Mesenchymal stem cell (in vitro differentiated cells and primary cell): ENCODE data around the gene VAPB.

Experiments
- DNase-seq: peaks from one replicate; pipeline ENCODE4 v3.0.0-alpha.2; 2013
- H2AFZ ChIP-seq: one replicate; pipeline ENCODE4 v1.6.1; 2013; ENCODE audit warnings: low read depth, mild to moderate bottlenecking, control low read depth, inconsistent platforms, low read length, moderate library complexity
- H2AK5ac ChIP-seq: 2 replicates; pipeline ENCODE4 v1.6.1; 2013; ENCODE audit warnings: low read length, moderate library complexity, mild to moderate bottlenecking, inconsistent platforms; ENCODE audit not compliant: severe bottlenecking
- H2BK120ac ChIP-seq: one replicate; pipeline ENCODE4 v1.6.1; 2013; ENCODE audit warnings: low read depth, mild to moderate bottlenecking, inconsistent platforms, low read length, moderate library complexity
- H2BK12ac ChIP-seq, 2 experiments: one replicate each; pipeline ENCODE4 v1.6.1; 2013; ENCODE audit warnings: inconsistent platforms in 2 of 2, low read length in 2 of 2, mild to moderate bottlenecking in 2 of 2, moderate library complexity in 2 of 2, control low read depth in 1 of 2
- H2BK15ac ChIP-seq: one replicate; pipeline ENCODE4 v1.6.1; 2013; ENCODE audit warnings: mild to moderate bottlenecking, low read depth, inconsistent platforms; ENCODE audit not compliant: poor library complexity, severe bottlenecking
- H2BK5ac ChIP-seq: 2 replicates; pipeline ENCODE4 v1.6.1; 2013; ENCODE audit warnings: low read depth, mild to moderate bottlenecking, low read length, control low read depth, inconsistent platforms; ENCODE audit not compliant: poor library complexity, severe bottlenecking
- H3K14ac ChIP-seq, 2 experiments: one replicate each; pipeline ENCODE4 v1.6.1; 2013; ENCODE audit warnings: inconsistent platforms in 2 of 2, low read length in 2 of 2, control low read depth in 1 of 2, mild to moderate bottlenecking in 1 of 2, moderate library complexity in 1 of 2
- H3K18ac ChIP-seq, 2 experiments: one replicate each; pipeline ENCODE4 v1.6.1; 2013; ENCODE audit warnings: inconsistent platforms in 2 of 2, low read length in 2 of 2, control low read depth in 1 of 2, low read depth in 1 of 2, mild to moderate bottlenecking in 1 of 2
- H3K23ac ChIP-seq, 2 experiments: one replicate each; pipeline ENCODE4 v1.6.1; 2013; ENCODE audit warnings: inconsistent platforms in 2 of 2, low read length in 2 of 2, mild to moderate bottlenecking in 2 of 2, moderate library complexity in 2 of 2, control low read depth in 1 of 2
- H3K27ac ChIP-seq: 2 replicates; pipeline ENCODE4 v1.5.1; 2013; ENCODE audit warnings: mild to moderate bottlenecking, moderate library complexity, low read length, control low read depth, inconsistent platforms; ENCODE audit not compliant: poor library complexity, severe bottlenecking
- H3K27me3 ChIP-seq, 2 experiments: 2 replicates each; pipeline versions ENCODE4 v1.6.1 to v1.7.0; 2013; ENCODE audit warnings: low read length in 2 of 2, mild to moderate bottlenecking in 2 of 2, moderate library complexity in 2 of 2, control low read depth in 1 of 2, inconsistent platforms in 1 of 2; ENCODE audit not compliant: control insufficient read depth in 1 of 2, insufficient read depth in 1 of 2
- H3K36me3 ChIP-seq, 2 experiments: 2 replicates each; pipeline versions ENCODE4 v1.6.1 to v1.7.0; 2013; ENCODE audit warnings: low read length in 2 of 2, control low read depth in 1 of 2, inconsistent platforms in 1 of 2, low read depth in 1 of 2, mild to moderate bottlenecking in 1 of 2; ENCODE audit not compliant: insufficient read depth in 2 of 2, control insufficient read depth in 1 of 2
- H3K4ac ChIP-seq, 2 experiments: one replicate each; pipeline ENCODE4 v1.6.1; 2013; ENCODE audit warnings: inconsistent platforms in 2 of 2, low read length in 2 of 2, mild to moderate bottlenecking in 2 of 2, moderate library complexity in 2 of 2, control low read depth in 1 of 2, low read depth in 1 of 2
- H3K4me1 ChIP-seq: 2 replicates; pipeline ENCODE4 v1.6.1; 2013; ENCODE audit warnings: low read depth, low read length, control low read depth; ENCODE audit not compliant: control insufficient read depth, insufficient read depth
- H3K4me2 ChIP-seq: 2 replicates; pipeline ENCODE4 v1.6.1; 2013; ENCODE audit warnings: low read length, mild to moderate bottlenecking, inconsistent platforms; ENCODE audit not compliant: poor library complexity, severe bottlenecking
- H3K4me3 ChIP-seq, 2 experiments: 2 replicates each; pipeline versions ENCODE4 v1.5.1 to v1.7.0; 2013; ENCODE audit warnings: low read length in 2 of 2, mild to moderate bottlenecking in 2 of 2, control low read depth in 1 of 2, low read depth in 1 of 2; ENCODE audit not compliant: insufficient read depth in 1 of 2
- H3K79me1 ChIP-seq: replicated peaks from 2 replicates; pipeline ENCODE4 v1.6.1; 2013; ENCODE audit warnings: mild to moderate bottlenecking, control low read depth, low read length, inconsistent platforms; ENCODE audit not compliant: poor library complexity, severe bottlenecking
- H3K9ac ChIP-seq: 2 replicates; pipeline ENCODE4 v1.7.0; 2013; ENCODE audit warnings: mild to moderate bottlenecking, low read length, moderate library complexity
- H3K9me3 ChIP-seq: 2 replicates; pipeline ENCODE4 v1.7.0; 2013; ENCODE audit warnings: mild to moderate bottlenecking, low read length; ENCODE audit not compliant: control insufficient read depth
- H4K8ac ChIP-seq: one replicate; pipeline ENCODE4 v1.6.1; 2013; ENCODE audit warnings: inconsistent platforms, mild to moderate bottlenecking, low read length, moderate library complexity
- H4K91ac ChIP-seq: one replicate; pipeline ENCODE4 v1.6.1; 2013; ENCODE audit warnings: mild to moderate bottlenecking, low read length, inconsistent platforms
- WGBS: methylation state at CpG from one replicate; pipeline ENCODE4 v1.1.7; 2013; ENCODE audit warnings: mixed read lengths; 5-methylcytosine and 5-hydroxymethylcytosine counted together

The VAPB gene

DNA sequence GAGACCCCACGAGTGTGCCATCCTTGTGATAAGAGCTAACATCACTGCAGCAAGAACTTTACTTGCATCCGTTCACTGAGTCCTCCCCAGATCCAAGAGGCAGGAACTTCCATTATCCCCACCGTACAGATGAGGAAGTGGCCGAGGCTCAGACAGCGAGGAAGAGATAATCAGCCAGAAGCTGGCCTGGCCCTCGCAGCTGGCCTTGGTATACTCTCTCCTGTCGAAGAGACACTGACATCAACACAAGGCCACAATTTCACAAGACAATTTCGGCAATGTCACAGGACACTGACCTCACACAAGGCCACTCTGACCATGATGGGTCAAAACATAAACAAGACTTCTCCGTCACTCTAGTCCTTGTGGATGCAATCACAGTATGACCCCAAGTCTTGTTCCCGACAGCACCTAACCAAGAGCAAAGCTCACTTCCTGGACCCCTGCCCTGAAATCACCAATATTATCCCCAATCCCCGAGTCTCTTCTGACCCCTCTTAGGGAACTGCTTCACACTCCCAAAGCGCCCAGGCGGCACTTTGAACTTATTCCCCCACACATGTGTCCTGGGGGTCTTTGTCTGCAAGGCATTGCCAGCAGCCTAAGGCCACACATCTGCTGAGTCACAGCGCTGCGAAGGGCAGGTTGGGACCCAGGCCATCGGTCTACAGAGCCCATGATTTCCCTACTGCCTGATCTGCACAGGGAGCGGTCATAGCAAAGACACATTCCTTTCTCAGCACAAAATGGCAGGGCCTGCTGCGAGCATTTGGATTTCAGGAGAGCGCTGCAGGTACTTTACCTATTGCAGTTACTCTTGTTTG is 14.8 kb upstream of the VAPB start:
- Histone ChIP-seq H3K14ac (no peak overlapping the region), H4K8ac (peak overlapping the region; percentile 66), H3K4me1 (peaks cover 2% of the 10 kb centered on the region), H3K27ac (no peak overlapping the region), H3K23ac (no peak overlapping the region), H3K9me3 (no peaks in the 10 kb centered on the region), H3K79me1 (no peaks in the 10 kb centered on the region), H4K91ac (no peak overlapping the region), H3K4ac (peak overlapping the region in 1 of 2 experiments; percentile 41), H2BK12ac (no peak overlapping the region), H3K9ac (no peak overlapping the region), H3K4me3 (no peak overlapping the region), H3K27me3 (peaks cover 0 to 4% of the 10 kb centered on the region in 2 experiments), H2BK120ac (no peak overlapping the region), H3K4me2 (no peak overlapping the region), H2AK5ac (no peak overlapping the region), H3K18ac (no peak overlapping the region), H3K36me3 (no peaks in the 10 kb centered on the region), H2BK15ac (no peak overlapping the region), H2AFZ (no peak overlapping the region), H2BK5ac (no peak overlapping the region)
- WGBS = 74% methylated on average over 19 of the region's 19 CpGs
- no peak for DNase-seq

DNA sequence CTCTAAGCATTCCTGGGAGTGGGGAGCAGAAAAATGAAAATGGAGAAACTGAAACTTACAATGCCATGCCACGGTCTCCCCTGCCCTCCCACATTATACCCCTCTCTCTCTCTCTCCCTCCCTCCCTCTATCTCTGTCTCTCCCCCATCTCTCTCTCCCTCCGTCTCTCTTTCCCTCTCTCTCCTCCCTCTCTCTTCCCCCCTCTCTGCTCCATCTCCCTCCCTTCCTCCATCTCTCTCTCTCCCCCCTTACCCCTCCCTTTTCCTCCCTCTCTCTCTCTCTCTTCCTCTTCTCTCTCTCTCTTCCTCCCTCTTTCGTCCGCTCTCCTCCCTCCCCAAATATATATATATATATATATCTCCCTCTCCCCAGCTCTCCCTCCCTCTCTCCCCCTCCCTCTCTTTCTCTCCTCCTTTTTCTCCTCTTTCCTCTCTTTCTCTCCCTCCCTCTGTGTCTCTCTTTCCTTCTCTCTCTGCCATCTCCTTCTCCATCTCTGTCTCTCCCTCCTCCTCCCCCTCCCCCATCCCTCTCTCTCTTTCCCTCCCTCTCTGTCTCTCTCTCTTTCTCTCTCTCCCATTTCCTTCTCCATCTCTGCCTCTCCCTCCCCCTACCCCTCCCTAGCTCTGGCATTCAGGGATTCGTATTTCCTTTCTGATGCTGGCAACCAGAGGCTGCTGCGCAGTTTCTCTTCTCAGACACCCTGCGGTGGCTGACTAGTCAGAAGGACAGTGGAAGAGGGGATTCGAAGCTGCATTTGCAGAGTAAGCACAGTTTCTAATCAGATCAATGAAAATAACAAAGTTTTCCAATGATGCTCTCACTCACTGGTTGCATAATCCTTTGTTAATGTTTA is 13.9 kb upstream of the VAPB start:
- Histone ChIP-seq H3K4ac (no peak overlapping the region), H4K8ac (no peak overlapping the region), H3K23ac (no peak overlapping the region), H2BK5ac (no peak overlapping the region), H3K9ac (peak overlapping the region; percentile 29), H2BK15ac (no peak overlapping the region), H2BK120ac (no peak overlapping the region), H3K18ac (no peak overlapping the region), H3K27me3 (peaks cover 0 to 4% of the 10 kb centered on the region in 2 experiments), H3K36me3 (no peaks in the 10 kb centered on the region), H3K4me3 (no peak overlapping the region), H3K4me1 (peaks cover 2% of the 10 kb centered on the region), H3K14ac (no peak overlapping the region), H4K91ac (no peak overlapping the region), H2BK12ac (no peak overlapping the region), H2AK5ac (no peak overlapping the region), H2AFZ (no peak overlapping the region), H3K27ac (no peak overlapping the region), H3K9me3 (no peaks in the 10 kb centered on the region), H3K4me2 (no peak overlapping the region), H3K79me1 (no peaks in the 10 kb centered on the region)
- DNase-seq = peak; percentile 47
- WGBS = 54% methylated on average over 7 of the region's 8 CpGs

DNA sequence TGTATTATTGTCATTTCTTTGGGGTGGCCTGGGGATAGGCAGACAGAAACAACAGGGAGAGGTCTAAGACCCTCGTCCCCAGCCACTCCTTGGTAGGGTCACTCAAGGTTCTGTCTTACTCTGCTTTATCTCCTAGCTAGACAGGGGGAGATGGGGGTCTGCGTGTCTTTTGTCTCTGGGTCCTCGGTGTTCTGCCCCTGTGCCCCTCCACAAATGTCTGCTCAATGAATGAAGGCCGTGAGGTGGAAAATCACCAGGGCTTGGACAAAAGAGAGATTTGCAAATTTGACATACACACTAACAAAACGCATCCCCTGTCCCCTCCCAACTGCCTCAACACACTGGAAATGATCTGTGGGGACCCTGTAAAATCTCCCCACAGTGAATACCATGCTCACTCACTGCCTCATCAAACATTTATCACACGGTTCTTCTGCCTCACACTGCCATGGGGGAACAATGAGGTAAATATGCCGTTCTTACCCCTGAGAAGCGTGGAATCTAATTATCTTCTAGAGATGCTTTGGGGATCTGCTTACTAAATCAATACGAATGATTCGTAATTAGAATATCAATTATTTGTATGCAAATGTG is 13.2 kb upstream of the VAPB start:
- Histone ChIP-seq H3K4ac (no peak overlapping the region), H3K23ac (no peak overlapping the region), H3K18ac (no peak overlapping the region), H3K36me3 (no peaks in the 10 kb centered on the region), H2AK5ac (no peak overlapping the region), H3K14ac (no peak overlapping the region), H3K9ac (peak overlapping the region; percentile 29), H2BK5ac (no peak overlapping the region), H2BK12ac (no peak overlapping the region), H2BK120ac (no peak overlapping the region), H4K8ac (no peak overlapping the region), H3K9me3 (no peaks in the 10 kb centered on the region), H3K4me1 (peaks cover 2% of the 10 kb centered on the region), H3K79me1 (no peaks in the 10 kb centered on the region), H4K91ac (no peak overlapping the region), H3K27ac (no peak overlapping the region), H3K27me3 (peaks cover 0 to 8% of the 10 kb centered on the region in 2 experiments), H3K4me2 (no peak overlapping the region), H3K4me3 (no peak overlapping the region), H2BK15ac (no peak overlapping the region), H2AFZ (no peak overlapping the region)
- 80% methylated on average over 8 of the region's 10 CpGs for WGBS
- no peak for DNase-seq

DNA sequence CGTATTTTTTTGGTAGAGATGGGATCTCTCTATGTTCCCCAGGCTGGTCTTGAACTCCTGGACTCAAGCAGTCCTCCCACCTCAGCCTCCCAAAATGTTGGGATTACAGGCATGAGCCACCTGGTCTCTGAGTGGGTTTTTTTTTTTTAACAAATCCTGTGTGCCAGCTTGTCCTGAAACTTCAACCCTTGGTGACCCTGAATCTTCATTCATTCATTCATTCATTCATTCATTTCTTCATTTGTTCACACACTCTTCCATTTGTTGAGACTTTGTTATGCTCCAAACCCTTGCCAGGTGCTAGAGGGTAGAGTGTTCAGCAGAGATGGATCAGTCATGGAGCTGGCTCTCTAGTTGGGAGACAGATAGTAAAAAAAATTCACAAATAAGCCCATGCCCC is 12.0 kb upstream of the VAPB start:
- H3K4me2 ChIP-seq = no peak overlapping the region
- H2BK5ac ChIP-seq = no peak overlapping the region
- no peak overlapping the region for H2AFZ ChIP-seq
- H2BK15ac ChIP-seq = no peak overlapping the region
- H3K9me3 ChIP-seq = peaks cover 6% of the 10 kb centered on the region
- H3K27me3 ChIP-seq = peaks cover 0 to 8% of the 10 kb centered on the region in 2 experiments
- no peak overlapping the region for H4K8ac ChIP-seq
- no peak overlapping the region for H4K91ac ChIP-seq
- H3K27ac ChIP-seq = no peak overlapping the region
- no peaks in the 10 kb centered on the region for H3K79me1 ChIP-seq
- H3K18ac ChIP-seq = no peak overlapping the region
- no peak overlapping the region for H3K14ac ChIP-seq
- H3K4ac ChIP-seq = no peak overlapping the region
- WGBS = 43% methylated on average over 1 of the region's 1 CpG
- no peak overlapping the region for H2BK120ac ChIP-seq
- no peak for DNase-seq
- no peak overlapping the region for H3K9ac ChIP-seq
- H3K23ac ChIP-seq = no peak overlapping the region
- no peak overlapping the region for H3K4me3 ChIP-seq
- H3K4me1 ChIP-seq = peaks cover 2% of the 10 kb centered on the region
- H2AK5ac ChIP-seq = no peak overlapping the region
- no peak overlapping the region for H2BK12ac ChIP-seq
- no peaks in the 10 kb centered on the region for H3K36me3 ChIP-seq
